NCI-H774 (cell line): Measurements from ENCODE around the gene MGAT5.

ENCODE experiments used
- DNase-seq: peaks from one replicate; lab custom pipeline; 2025; lab: John Stamatoyannopoulos, UW

The MGAT5 gene, protein sequence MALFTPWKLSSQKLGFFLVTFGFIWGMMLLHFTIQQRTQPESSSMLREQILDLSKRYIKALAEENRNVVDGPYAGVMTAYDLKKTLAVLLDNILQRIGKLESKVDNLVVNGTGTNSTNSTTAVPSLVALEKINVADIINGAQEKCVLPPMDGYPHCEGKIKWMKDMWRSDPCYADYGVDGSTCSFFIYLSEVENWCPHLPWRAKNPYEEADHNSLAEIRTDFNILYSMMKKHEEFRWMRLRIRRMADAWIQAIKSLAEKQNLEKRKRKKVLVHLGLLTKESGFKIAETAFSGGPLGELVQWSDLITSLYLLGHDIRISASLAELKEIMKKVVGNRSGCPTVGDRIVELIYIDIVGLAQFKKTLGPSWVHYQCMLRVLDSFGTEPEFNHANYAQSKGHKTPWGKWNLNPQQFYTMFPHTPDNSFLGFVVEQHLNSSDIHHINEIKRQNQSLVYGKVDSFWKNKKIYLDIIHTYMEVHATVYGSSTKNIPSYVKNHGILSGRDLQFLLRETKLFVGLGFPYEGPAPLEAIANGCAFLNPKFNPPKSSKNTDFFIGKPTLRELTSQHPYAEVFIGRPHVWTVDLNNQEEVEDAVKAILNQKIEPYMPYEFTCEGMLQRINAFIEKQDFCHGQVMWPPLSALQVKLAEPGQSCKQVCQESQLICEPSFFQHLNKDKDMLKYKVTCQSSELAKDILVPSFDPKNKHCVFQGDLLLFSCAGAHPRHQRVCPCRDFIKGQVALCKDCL

DNA sequence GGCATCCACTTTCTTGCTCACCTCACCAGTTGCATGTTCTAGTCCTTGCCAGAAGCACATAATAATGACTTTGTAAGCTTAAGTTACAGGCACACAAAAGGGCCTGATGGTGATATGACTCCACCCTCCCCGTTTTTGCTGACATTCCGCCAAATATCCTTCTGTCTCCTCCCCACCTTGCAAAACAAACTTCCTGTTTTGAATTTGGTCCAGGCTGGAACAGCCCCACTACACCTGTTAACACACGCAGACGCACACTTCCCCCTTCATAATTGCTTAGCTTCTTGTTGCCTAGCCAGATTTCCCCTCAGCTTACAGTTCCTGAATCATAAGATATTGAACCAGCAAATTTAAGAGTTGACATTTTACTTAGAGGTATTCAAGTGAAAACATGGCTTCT lies at the start of gene MGAT5:
Gene MGAT5 (plus strand): TSS at position 269 of the 400 bp plus-strand sequence. CDS start 332 bp downstream, outside the sequence.
- peak; percentile 50 for DNase-seq

- no peak for DNase-seq
Observed at GRCh38 chr2:134205087-134205486, 48.8 kb upstream of the MGAT5 start.

DNA sequence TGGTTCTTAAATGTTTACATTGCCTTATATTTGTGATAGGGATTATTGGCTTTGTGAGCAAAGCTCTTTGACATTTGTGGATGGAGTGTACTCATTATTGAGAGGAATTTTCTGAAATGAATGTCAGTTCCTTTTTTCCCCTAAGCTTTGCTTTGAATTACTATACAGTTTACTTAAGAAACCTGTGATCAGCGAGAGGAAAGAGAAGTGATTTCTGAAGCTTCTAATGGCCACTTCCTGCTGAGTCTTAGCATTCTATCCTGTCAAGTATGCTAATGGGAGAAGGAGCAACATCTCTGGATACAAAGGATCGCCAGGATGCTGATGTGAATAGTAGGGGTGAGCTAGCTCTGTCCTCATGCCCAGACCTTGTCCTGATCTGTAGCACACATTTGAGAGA lies 47.8 kb upstream of the MGAT5 start:
- no peak for DNase-seq

DNA sequence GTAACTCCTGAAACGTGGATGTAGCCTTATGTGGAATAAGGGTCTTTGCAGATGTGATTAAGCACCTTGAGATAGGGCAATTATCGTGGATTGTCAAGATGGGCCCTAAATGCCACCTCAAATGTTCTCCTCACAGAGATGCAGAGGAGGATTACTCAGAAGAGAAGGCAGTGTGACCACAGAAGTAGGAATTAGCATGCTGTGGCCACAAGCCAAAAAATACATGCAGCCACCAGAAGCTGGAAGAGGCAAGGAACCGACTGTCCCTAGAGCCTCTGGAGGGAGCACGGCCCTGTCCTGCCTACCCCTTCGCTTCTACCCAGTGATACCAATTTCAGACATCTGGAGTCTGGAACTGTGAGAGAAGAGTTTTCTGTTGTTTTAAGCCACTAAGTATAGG lies 47.3 kb upstream of the MGAT5 start:
- no peak for DNase-seq

DNA sequence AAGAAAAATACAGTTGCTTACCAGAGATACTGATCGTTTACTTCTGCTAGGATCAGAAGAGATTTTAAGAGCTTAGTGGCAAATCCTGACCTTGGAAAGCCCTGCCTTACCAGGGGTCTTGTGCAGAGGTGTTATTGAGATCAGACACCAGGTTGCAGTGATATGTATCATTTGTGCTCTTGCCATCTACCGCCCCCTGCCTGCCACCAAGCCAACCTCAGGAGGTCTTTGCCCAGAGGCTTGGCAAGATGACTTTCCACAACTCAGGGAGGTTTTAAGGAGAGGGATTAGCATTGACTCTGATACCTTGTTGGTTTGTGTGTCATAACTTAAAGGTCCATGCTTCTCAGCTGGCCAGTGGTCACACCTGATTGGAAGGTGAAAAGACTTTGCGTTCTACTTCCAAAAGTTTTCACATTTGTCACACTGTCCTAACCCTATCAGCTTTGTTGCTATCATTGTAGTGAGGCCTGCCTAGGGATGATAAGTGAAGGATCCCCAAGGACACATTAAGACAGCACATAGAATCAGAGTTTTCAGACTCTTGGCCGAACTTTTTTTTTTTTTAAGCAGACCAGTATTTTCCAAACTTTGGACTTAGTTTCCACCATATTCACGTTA lies 46.2 kb upstream of the MGAT5 start:
- DNase-seq = no peak

- no peak for DNase-seq
Observed at GRCh38 chr2:134208825-134209224, 45.0 kb upstream of the MGAT5 start.

DNA sequence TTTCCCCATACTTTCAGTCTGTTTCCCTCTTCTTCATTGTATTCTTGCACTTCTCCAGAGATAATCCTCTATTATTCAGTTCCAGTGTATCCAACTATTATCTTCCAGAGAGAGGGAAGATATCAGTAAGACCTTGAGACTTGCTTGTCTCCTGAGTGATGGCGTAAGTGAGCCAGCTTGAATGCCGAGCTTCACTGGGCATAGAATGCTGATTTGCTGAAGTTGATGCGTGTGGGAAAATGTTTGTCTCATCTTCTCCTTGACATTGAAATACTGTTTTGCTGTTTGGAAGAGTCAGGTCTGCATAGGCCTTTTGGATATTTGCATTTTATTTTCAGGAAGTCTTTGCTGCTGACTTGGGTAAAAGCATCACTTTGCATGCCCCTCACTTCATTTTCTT lies 41.1 kb upstream of the MGAT5 start:
- no peak for DNase-seq

DNA sequence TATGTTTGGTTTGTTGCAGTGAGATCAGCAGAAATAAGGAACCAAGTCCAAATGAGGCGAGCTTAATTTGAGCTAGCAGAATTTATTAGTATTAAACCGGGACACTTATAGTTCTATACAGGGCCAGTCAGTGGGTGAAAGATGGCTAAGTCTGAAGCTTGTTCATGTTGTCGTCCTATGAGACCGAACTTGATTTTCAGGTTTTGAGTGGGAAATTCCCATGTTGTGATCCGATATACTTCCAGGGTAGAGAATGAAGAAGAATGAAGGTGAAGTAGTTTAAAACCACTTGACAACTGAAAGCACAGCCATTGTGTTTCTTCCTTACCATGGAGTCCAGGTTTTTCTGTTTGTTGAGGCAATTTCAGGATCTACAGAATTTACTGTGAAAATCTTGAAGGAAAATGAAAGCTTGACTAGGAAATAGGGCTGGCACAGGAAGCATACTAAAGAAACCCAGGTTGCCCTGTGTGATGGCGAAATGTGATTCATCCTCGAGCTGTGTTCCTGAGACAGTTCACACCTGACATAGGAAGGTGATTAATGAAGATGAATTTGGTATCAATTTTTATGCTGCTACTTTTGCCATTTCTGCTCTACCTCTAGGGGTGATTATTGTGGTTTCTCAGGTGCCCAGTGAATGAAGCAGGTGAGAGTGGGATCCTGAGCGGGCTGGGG lies 37.6 kb upstream of the MGAT5 start:
- DNase-seq = no peak

DNA sequence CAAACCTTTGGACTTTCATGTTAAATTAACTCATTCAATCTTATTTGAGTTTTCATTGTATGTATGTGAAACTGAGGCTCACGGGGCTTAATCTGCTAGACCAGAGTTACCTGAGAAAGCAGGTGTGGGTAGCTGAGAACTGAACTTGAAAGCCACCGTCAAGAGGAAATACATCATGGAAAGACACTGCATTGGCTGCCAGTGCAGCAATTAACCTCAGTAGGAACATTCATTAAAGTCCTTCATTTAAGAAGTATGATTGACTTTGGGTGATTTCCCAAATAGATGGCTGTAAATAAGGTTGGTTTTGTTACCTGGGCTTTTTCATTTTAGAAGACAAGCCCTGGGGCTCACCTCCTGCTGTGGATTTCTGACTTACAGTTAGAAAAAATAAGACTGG lies 36.5 kb upstream of the MGAT5 start:
- no peak for DNase-seq

DNA sequence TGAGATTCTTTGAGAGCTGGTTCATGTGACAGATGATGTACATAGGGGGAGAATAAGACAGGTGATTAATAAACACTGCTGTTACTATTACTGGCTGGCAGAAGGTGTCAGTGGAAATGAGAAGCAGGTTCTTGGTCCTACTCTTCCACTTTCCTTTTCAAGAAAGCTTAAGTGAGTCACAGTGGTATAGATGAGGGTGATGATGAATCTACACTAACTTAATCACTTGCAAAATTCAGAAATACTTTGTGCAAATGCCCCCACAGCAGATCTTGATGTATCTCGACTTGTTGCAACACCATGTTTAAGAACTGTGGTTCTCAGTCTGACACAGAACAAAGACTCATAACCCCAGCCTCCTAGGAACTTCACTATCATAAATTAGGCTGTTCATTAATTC lies 35.9 kb upstream of the MGAT5 start:
- DNase-seq = no peak

DNA sequence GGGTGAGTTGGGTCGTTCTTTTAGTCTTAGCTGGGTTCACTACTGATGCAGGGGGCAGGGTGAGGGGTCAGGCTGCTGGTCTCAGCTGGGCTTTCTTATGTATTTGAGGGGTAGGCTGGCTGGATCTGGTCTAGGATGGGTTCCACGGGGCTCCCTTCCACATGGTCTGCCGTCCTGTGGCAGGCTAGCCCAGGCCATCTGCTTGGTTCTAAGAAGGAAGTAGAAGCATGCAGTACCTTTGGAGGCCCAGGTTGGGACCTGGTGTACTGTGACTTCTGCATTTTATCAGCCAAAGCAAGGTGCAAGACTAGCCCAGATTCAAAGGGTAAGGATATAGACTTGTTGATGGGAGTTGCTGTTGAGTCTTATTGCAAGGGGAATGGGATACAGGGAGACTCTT lies 35.5 kb upstream of the MGAT5 start:
- DNase-seq = no peak

- DNase-seq = no peak
Observed at GRCh38 chr2:134218930-134219658, 34.8 kb upstream of the MGAT5 start.

GRCh38 chr2:134220344-134220974 lies 33.4 kb upstream of the MGAT5 start:
- DNase-seq = no peak

DNA sequence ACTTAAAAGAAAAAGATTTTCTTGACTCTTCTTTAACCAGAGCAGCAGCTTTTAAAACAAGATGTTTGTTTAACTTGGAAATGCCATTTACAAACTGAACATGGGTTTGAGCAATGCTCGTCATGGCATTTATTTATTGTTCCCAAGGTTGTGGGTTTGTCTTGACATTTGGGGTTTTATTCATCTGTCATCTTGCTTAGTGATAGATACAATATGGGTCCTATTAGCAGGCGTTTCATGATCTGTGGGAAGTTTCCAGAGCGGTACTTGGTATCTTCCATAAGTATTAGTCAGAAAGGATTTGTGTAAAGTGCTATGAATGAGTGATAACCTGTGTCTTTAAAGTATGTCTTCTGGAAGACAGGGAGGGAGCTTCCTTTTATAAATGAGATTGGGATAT lies 29.9 kb upstream of the MGAT5 start:
- DNase-seq = no peak

DNA sequence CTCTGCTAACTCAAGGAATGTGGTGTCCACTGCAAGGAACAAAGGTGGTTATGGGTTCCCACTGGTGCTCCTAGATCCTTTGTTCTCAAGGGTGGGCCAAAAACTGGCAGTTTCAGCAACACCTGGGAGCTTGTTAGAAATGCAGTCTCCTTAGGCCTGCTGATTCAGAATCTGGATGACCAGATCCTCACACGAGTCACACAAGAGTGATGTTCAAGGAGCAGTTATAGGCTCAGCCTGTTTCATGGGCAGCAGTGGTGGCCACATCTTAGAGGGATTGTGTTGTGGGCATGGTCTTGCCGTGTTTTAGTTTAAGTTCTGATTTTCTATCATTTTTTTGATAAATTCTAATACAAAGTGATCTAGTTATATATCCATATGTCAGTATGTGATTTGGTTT lies 28.7 kb upstream of the MGAT5 start:
- DNase-seq = no peak

GRCh38 chr2:134225841-134226240 lies 28.0 kb upstream of the MGAT5 start:
- DNase-seq = no peak

DNA sequence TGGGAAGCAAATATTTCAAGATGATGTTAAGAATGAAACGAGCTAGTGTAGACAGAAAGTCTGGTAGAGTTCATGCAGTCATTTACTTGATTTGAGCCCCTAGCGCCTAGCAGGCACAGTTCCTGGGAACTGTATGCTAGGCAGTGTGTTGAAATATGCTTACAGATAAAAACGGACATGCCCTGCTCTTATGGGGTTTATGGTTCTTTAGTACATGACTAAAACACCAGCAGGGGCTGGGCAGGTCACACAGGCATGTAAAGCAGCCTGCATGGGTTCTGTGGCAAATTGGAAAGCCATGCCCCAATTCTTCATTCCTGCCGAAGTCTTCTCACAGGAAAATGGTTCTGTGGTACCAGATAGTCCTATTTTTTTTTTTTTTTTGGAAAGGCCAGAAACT lies 27.3 kb upstream of the MGAT5 start:
- DNase-seq = no peak

DNA sequence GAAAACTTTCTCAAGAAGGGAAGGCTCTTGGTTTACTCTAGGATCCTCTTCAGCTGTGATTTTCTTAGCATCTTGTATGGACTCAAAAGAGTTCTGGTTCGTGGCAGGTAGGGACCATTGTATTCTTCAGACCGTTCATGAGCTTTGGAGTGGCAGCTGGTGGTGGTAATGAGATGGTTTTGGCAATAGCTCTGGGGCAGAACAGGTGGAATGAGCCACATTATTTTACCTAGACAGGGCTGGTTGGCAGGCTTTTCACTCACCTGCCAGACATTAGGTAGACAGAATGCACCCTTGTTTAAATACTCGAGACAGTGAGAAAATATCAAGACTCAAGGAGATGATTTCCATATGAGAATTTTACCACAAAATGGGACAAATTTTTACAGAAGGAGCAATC lies 26.2 kb upstream of the MGAT5 start:
- peak; percentile 58 for DNase-seq

- no peak for DNase-seq
Observed at GRCh38 chr2:134228493-134228903, 25.4 kb upstream of the MGAT5 start.

DNA sequence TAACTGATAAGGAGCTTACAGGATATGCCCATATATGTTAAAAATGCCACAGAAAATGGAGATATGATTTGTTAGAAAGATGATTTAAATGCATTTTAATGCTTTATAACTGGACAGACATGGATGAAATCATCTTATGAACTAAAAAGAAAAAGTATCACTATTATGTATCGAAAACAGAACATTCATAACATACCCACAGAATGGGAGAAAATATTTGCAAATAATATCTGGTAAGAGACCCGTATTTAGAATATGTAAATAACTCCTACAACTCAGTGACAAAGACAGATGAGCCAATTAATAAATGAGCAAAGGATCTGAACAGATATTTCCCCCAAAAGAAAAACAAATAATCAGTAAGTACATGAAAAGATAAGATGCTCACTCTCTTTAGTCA lies 24.3 kb upstream of the MGAT5 start:
- DNase-seq = no peak

DNA sequence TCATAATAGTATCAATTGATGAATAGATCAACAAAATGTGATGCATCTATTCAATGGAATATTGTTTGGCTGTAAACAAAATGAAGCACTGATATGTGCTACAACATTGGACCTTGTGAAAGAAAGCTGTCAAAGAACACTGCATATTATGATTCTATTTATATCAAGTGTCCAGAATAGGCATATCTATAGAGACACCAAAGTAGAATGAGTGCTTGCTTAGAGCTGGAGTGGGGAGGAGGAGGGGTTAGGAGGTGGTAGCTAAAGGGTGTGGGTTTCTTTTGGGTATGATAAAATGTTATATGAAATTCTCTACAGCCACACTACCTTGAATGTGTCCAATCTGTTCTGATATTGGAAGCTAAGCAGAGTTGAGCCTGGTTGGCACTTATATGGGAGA lies 23.0 kb upstream of the MGAT5 start:
- DNase-seq = no peak
